HepG2 (cell line): ENCODE data around the gene PRSS48. TPM values are rescaled to one million over a fixed set of nuclear protein-coding genes. Genes with fewer than 3 reads are reported as not detected.

Source experiments
- DNMT1 ChIP-seq: sonication (generic); formaldehyde crosslinking; IDR thresholded peaks from 2 replicates; pipeline ENCODE4 v1.5.1; 2020; ENCODE audit warnings: mild to moderate bottlenecking, missing genetic modification reagents
- HNRNPH1 ChIP-seq: fragments of 200-400 bp; formaldehyde crosslinking; optimal IDR thresholded peaks from 2 replicates; pipeline ENCODE3; 2017; ENCODE audit warnings: mild to moderate bottlenecking, low read depth, low read length
- JUN ChIP-seq: sonication (generic); formaldehyde crosslinking; IDR thresholded peaks from 2 replicates; pipeline ENCODE4 v1.4.0; 2020; ENCODE audit warnings: mild to moderate bottlenecking, missing genetic modification reagents
- NR2F6 ChIP-seq, 2 experiments: IDR thresholded peaks; 2 replicates each; pipeline ENCODE4 v1.6.1; 2016; ENCODE audit warnings: antibody characterized with exemption in 1 of 2, mild to moderate bottlenecking in 1 of 2
- PAX8 ChIP-seq: sonication (generic); formaldehyde crosslinking; IDR thresholded peaks from 2 replicates; pipeline ENCODE4 v1.8.0; 2022; ENCODE audit warnings: mild to moderate bottlenecking, missing genetic modification reagents, borderline replicate concordance
- PPARG ChIP-seq: conservative IDR thresholded peaks from 2 replicates; pipeline ENCODE4 v1.6.1; 2016; ENCODE audit warnings: missing biosample characterization, missing genetic modification reagents
- RFX5 ChIP-seq: IDR thresholded peaks from 2 replicates; pipeline ENCODE4 v1.6.1; 2011; ENCODE audit warnings: low read depth, low read length, improper control_type of control experiment
- TAF1 ChIP-seq: sonication (generic); formaldehyde crosslinking; IDR thresholded peaks from 2 replicates; pipeline ENCODE4 v1.4.0; 2020; ENCODE audit warnings: missing genetic modification reagents
- TOE1 ChIP-seq: sonication (generic); formaldehyde crosslinking; IDR thresholded peaks from 2 replicates; pipeline ENCODE4 v1.4.0; 2020; ENCODE audit warnings: mild to moderate bottlenecking, missing genetic modification reagents
- XBP1 ChIP-seq: sonication (generic); formaldehyde crosslinking; IDR thresholded peaks from 2 replicates; pipeline ENCODE4 v1.5.0; 2020; ENCODE audit warnings: missing genetic modification reagents
- ZFP36L2 ChIP-seq: sonication (generic); formaldehyde crosslinking; IDR thresholded peaks from 2 replicates; pipeline ENCODE4 v1.4.0; 2020; ENCODE audit warnings: missing genetic modification reagents
- ZNF317 ChIP-seq: sonication (generic); formaldehyde crosslinking; IDR thresholded peaks from 2 replicates; pipeline ENCODE4 v1.5.0; 2020; ENCODE audit warnings: mild to moderate bottlenecking, missing genetic modification reagents
- ZNF546 ChIP-seq: sonication (generic); formaldehyde crosslinking; conservative IDR thresholded peaks from 2 replicates; pipeline ENCODE4 v1.8.1; 2023; ENCODE audit warnings: mild to moderate bottlenecking, missing genetic modification reagents
- ZNF703 ChIP-seq: sonication (generic); formaldehyde crosslinking; IDR thresholded peaks from 2 replicates; pipeline ENCODE4 v1.5.1; 2020; ENCODE audit warnings: missing genetic modification reagents, mild to moderate bottlenecking, moderate library complexity, borderline replicate concordance
- ZNF724P ChIP-seq: sonication (generic); formaldehyde crosslinking; IDR thresholded peaks from 2 replicates; pipeline ENCODE4 v1.8.0; 2022; ENCODE audit warnings: missing genetic modification reagents, borderline replicate concordance
- polyA plus RNA-seq, 8 experiments: library from polyadenylated mRNA; depleted of rRNA in 3 of 8; stranded (reverse) in 7 of 8; unstranded in 1 of 8; fragments of >200 nt; fragmentation: Illumina TruSeq in 4 of 8; extraction: Trizol in 4 of 8; gene quantifications; 2 replicates each; pipeline versions ENCODE4 v1.2.1 to v1.2.3, GENCODE V29; 2011 to 2016; ENCODE audit warnings: low read depth in 4 of 8, missing spikeins in 1 of 8, mixed read lengths in 1 of 8; ENCODE audit not compliant: insufficient read depth in 1 of 8
- total RNA-seq, 5 experiments: library from RNA; depleted of rRNA; stranded (reverse); fragments of >200 nt; fragmentation: Illumina TruSeq; extraction: Trizol; gene quantifications; 2 replicates each; pipeline ENCODE4 v1.2.3, GENCODE V29; 2016; ENCODE audit warnings: low read depth in 1 of 5
- TF ChIP-seq, protein P1 (sequence below): IDR thresholded peaks from 2 replicates; pipeline ENCODE4 v1.6.1; 2016; ENCODE audit warnings: low read depth, control low read depth
- TF ChIP-seq, protein P2 (sequence below): sonication (generic); formaldehyde crosslinking; IDR thresholded peaks from 2 replicates; pipeline ENCODE4 v1.4.0; 2020; ENCODE audit warnings: missing genetic modification reagents, borderline replicate concordance
- TF ChIP-seq, protein P3 (sequence below): IDR thresholded peaks from 2 replicates; pipeline ENCODE4 v1.6.1; 2016
- TF ChIP-seq, protein P4 (sequence below): sonication (generic); formaldehyde crosslinking; IDR thresholded peaks from 2 replicates; pipeline ENCODE4 v1.8.1; 2023; ENCODE audit warnings: mild to moderate bottlenecking, missing genetic modification reagents
- TF ChIP-seq, protein P5 (sequence below): sonication (generic); formaldehyde crosslinking; IDR thresholded peaks from 2 replicates; pipeline ENCODE4 v1.4.0; 2020; ENCODE audit warnings: missing genetic modification reagents

Gene PRSS48
- total and polyA plus RNA-seq, 2 of the 13 experiments (the other 11 are each of a cell fraction or from before 2014, with no cell fraction given): not detected

DNA sequence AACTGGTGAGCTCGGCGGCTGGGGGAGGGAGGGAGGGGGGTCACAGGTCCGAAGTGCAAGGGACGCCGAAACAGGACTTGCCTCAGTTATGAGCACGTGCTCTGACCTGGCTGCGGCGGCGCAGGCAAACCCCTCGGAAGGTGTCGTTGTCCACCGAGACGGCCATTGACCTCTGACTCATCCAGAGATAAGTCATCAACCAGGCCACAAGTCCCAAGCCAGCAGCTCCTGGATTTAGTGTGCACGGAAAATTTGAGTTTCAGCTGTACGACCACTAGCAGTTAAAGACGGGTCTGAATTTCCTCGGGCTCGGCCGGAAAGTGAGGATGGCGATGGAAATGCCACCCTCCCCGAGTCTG lies 47.8 kb downstream of the PRSS48 start (continued):
- TF ChIP-seq NR2F6 (IDR thresholded peaks at IDR 0.05) (peak; percentile 76), NR2F6 (CRISPR knock-in tag; IDR thresholded peaks at IDR 0.05) (peak; percentile 94), TOE1 (no peak), ZFP36L2 (no peak), TAF1 (CRISPR knock-in tag) (no peak), PAX8 (CRISPR knock-in tag) (no peak; the same call in 1 of the 2 replicates), JUN (CRISPR knock-in tag) (peak; percentile 91; the same call in 1 of the 2 replicates), ZNF724P (CRISPR knock-in tag) (0 out of 2 replicates have a peak, but pooled peaks have one; percentile 57), ZNF546 (CRISPR knock-in tag) (no peak), HNRNPH1 (no peak), PPARG (CRISPR knock-in tag) (no peak), DNMT1 (CRISPR knock-in tag) (no peak), ZNF317 (no peak), XBP1 (CRISPR knock-in tag) (0 out of 2 replicates have a peak, but pooled peaks have one; percentile 11), ZNF703 (no peak), RFX5 (no peak)
- TF ChIP-seq, protein P1, sequence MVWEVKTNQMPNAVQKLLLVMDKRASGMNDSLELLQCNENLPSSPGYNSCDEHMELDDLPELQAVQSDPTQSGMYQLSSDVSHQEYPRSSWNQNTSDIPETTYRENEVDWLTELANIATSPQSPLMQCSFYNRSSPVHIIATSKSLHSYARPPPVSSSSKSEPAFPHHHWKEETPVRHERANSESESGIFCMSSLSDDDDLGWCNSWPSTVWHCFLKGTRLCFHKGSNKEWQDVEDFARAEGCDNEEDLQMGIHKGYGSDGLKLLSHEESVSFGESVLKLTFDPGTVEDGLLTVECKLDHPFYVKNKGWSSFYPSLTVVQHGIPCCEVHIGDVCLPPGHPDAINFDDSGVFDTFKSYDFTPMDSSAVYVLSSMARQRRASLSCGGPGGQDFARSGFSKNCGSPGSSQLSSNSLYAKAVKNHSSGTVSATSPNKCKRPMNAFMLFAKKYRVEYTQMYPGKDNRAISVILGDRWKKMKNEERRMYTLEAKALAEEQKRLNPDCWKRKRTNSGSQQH: no peak
- TF ChIP-seq, protein P2, sequence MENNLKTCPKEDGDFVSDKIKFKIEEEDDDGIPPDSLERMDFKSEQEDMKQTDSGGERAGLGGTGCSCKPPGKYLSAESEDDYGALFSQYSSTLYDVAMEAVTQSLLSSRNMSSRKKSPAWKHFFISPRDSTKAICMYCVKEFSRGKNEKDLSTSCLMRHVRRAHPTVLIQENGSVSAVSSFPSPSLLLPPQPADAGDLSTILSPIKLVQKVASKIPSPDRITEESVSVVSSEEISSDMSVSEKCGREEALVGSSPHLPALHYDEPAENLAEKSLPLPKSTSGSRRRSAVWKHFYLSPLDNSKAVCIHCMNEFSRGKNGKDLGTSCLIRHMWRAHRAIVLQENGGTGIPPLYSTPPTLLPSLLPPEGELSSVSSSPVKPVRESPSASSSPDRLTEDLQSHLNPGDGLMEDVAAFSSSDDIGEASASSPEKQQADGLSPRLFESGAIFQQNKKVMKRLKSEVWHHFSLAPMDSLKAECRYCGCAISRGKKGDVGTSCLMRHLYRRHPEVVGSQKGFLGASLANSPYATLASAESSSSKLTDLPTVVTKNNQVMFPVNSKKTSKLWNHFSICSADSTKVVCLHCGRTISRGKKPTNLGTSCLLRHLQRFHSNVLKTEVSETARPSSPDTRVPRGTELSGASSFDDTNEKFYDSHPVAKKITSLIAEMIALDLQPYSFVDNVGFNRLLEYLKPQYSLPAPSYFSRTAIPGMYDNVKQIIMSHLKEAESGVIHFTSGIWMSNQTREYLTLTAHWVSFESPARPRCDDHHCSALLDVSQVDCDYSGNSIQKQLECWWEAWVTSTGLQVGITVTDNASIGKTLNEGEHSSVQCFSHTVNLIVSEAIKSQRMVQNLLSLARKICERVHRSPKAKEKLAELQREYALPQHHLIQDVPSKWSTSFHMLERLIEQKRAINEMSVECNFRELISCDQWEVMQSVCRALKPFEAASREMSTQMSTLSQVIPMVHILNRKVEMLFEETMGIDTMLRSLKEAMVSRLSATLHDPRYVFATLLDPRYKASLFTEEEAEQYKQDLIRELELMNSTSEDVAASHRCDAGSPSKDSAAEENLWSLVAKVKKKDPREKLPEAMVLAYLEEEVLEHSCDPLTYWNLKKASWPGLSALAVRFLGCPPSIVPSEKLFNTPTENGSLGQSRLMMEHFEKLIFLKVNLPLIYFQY: no peak
- TF ChIP-seq, protein P3, sequence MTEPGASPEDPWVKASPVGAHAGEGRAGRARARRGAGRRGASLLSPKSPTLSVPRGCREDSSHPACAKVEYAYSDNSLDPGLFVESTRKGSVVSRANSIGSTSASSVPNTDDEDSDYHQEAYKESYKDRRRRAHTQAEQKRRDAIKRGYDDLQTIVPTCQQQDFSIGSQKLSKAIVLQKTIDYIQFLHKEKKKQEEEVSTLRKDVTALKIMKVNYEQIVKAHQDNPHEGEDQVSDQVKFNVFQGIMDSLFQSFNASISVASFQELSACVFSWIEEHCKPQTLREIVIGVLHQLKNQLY (CRISPR knock-in tag): peak; percentile 83
- TF ChIP-seq, protein P4, sequence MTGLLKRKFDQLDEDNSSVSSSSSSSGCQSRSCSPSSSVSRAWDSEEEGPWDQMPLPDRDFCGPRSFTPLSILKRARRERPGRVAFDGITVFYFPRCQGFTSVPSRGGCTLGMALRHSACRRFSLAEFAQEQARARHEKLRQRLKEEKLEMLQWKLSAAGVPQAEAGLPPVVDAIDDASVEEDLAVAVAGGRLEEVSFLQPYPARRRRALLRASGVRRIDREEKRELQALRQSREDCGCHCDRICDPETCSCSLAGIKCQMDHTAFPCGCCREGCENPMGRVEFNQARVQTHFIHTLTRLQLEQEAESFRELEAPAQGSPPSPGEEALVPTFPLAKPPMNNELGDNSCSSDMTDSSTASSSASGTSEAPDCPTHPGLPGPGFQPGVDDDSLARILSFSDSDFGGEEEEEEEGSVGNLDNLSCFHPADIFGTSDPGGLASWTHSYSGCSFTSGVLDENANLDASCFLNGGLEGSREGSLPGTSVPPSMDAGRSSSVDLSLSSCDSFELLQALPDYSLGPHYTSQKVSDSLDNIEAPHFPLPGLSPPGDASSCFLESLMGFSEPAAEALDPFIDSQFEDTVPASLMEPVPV (CRISPR knock-in tag): no peak
- TF ChIP-seq, protein P5, sequence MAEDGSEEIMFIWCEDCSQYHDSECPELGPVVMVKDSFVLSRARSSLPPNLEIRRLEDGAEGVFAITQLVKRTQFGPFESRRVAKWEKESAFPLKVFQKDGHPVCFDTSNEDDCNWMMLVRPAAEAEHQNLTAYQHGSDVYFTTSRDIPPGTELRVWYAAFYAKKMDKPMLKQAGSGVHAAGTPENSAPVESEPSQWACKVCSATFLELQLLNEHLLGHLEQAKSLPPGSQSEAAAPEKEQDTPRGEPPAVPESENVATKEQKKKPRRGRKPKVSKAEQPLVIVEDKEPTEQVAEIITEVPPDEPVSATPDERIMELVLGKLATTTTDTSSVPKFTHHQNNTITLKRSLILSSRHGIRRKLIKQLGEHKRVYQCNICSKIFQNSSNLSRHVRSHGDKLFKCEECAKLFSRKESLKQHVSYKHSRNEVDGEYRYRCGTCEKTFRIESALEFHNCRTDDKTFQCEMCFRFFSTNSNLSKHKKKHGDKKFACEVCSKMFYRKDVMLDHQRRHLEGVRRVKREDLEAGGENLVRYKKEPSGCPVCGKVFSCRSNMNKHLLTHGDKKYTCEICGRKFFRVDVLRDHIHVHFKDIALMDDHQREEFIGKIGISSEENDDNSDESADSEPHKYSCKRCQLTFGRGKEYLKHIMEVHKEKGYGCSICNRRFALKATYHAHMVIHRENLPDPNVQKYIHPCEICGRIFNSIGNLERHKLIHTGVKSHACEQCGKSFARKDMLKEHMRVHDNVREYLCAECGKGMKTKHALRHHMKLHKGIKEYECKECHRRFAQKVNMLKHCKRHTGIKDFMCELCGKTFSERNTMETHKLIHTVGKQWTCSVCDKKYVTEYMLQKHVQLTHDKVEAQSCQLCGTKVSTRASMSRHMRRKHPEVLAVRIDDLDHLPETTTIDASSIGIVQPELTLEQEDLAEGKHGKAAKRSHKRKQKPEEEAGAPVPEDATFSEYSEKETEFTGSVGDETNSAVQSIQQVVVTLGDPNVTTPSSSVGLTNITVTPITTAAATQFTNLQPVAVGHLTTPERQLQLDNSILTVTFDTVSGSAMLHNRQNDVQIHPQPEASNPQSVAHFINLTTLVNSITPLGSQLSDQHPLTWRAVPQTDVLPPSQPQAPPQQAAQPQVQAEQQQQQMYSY: 0 out of 2 replicates have a peak, but pooled peaks have one; percentile 16
